H1 (cell line): ENCODE results near the gene SYDE1. TPM values are rescaled to one million over a fixed set of nuclear protein-coding genes. Genes with fewer than 3 reads are reported as not detected.

Experiments
- CTCF ChIA-PET: fragments of 300-600 bp; sonication (Branson Sonifier 250); formaldehyde crosslinking; loops from one replicate; lab custom pipeline; 2021; ENCODE audit not compliant: partially characterized antibody; lab: Charles Lee
- POLR2A ChIA-PET: fragments of 300-600 bp; sonication (Branson Sonifier 250); formaldehyde crosslinking; loops from one replicate; lab custom pipeline; 2021; ENCODE audit warnings: inconsistent platforms; ENCODE audit not compliant: partially characterized antibody; lab: Charles Lee
- DNase-seq, 2 experiments: peaks; one replicate each; pipeline versions ENCODE4 v3.0.0 to v3.0.0-alpha.2; 2010 to 2022; ENCODE audit warnings: low spot score in 2 of 2, low read depth in 1 of 2, mixed read lengths in 1 of 2
- FAIRE-seq: peaks from 2 replicates; lab custom pipeline; 2011; peaks lifted over from hg19 to GRCh38; lab: Jason Lieb, UNC
- H2AFZ ChIP-seq: 2 replicates; pipeline ENCODE4 v1.8.1; 2012; ENCODE audit warnings: low read length, inconsistent platforms
- H2AK5ac ChIP-seq: 2 replicates; pipeline ENCODE4 v1.6.1; 2013; ENCODE audit warnings: low read depth, low read length
- H2BK120ac ChIP-seq: replicated peaks from 2 replicates; pipeline ENCODE3; 2013; ENCODE audit warnings: low read depth, low read length, inconsistent platforms
- H2BK12ac ChIP-seq: 2 replicates; pipeline ENCODE4 v1.6.1; 2013; ENCODE audit warnings: low read depth, low read length
- H2BK15ac ChIP-seq: 2 replicates; pipeline ENCODE4 v1.6.1; 2013; ENCODE audit warnings: low read length
- H2BK20ac ChIP-seq: 2 replicates; pipeline ENCODE4 v1.6.1; 2013; ENCODE audit warnings: low read length
- H2BK5ac ChIP-seq: 2 replicates; pipeline ENCODE4 v1.6.1; 2013; ENCODE audit warnings: low read depth, low read length
- H3K14ac ChIP-seq: 2 replicates; pipeline ENCODE4 v1.6.1; 2013; ENCODE audit warnings: inconsistent platforms; ENCODE audit not compliant: insufficient read length
- H3K18ac ChIP-seq: 2 replicates; pipeline ENCODE4 v1.6.1; 2013; ENCODE audit warnings: low read length; ENCODE audit errors: extremely low read depth
- H3K23ac ChIP-seq: 2 replicates; pipeline ENCODE4 v1.6.1; 2013; ENCODE audit warnings: inconsistent platforms; ENCODE audit not compliant: insufficient read length
- H3K23me2 ChIP-seq: 2 replicates; pipeline ENCODE4 v1.6.1; 2013; ENCODE audit warnings: low read depth, low read length
- H3K27ac ChIP-seq: 2 replicates; pipeline ENCODE4 v1.6.1; 2011; ENCODE audit warnings: low read depth, low read length, inconsistent platforms
- H3K27me3 ChIP-seq, 4 experiments: replicated peaks in 1 of 4; 1 replicate in 1 of 4; 2 replicates in 3 of 4; pipeline versions ENCODE4 v1.6.1 to v1.8.1; 2011 to 2013; ENCODE audit warnings: low read length in 3 of 4, mild to moderate bottlenecking in 3 of 4, inconsistent platforms in 2 of 4, mixed read lengths in 2 of 4, moderate library complexity in 1 of 4; ENCODE audit not compliant: control insufficient read depth in 3 of 4, insufficient read depth in 3 of 4; ENCODE audit errors: extremely low read depth in 1 of 4
- H3K36me3 ChIP-seq, 4 experiments: 2 replicates each; pipeline versions ENCODE4 v1.6.1 to v1.8.1; 2011 to 2013; ENCODE audit warnings: mild to moderate bottlenecking in 4 of 4, low read length in 3 of 4, moderate library complexity in 2 of 4, control low read depth in 1 of 4, inconsistent platforms in 1 of 4; ENCODE audit not compliant: insufficient read depth in 4 of 4, control insufficient read depth in 2 of 4
- H3K4ac ChIP-seq: replicated peaks from 2 replicates; pipeline ENCODE3; 2013; ENCODE audit warnings: low read length, low read depth, mixed read lengths, inconsistent platforms; ENCODE audit not compliant: insufficient read length
- H3K4me1 ChIP-seq, 4 experiments: replicated peaks in 1 of 4; 1 replicate in 1 of 4; 2 replicates in 3 of 4; pipeline versions ENCODE4 v1.6.1 to v1.8.1; 2011 to 2013; ENCODE audit warnings: low read length in 3 of 4, inconsistent platforms in 2 of 4, mixed read lengths in 1 of 4; ENCODE audit not compliant: insufficient read depth in 4 of 4, control insufficient read depth in 3 of 4
- H3K4me2 ChIP-seq, 2 experiments: 2 replicates each; pipeline versions ENCODE4 v1.6.1 to v1.8.1; 2011 to 2013; ENCODE audit warnings: low read depth in 2 of 2, low read length in 2 of 2, control low read depth in 1 of 2, inconsistent platforms in 1 of 2, mild to moderate bottlenecking in 1 of 2; ENCODE audit not compliant: insufficient read depth in 1 of 2
- H3K4me3 ChIP-seq, 4 experiments: fragments of 200-600, 300-600 bp in 1 of 4; sonication (generic), shearing (Covaris generic), sonication (Bioruptor Twin) in 1 of 4; 2 replicates each; pipeline versions ENCODE4 v1.5.1 to v1.8.1; 2011 to 2016; ENCODE audit warnings: low read length in 4 of 4, low read depth in 3 of 4, control low read depth in 2 of 4, inconsistent platforms in 2 of 4, mild to moderate bottlenecking in 2 of 4, mixed read lengths in 1 of 4, moderate library complexity in 1 of 4; ENCODE audit not compliant: insufficient read depth in 2 of 4; ENCODE audit errors: extremely low read depth in 1 of 4
- H3K56ac ChIP-seq: replicated peaks from 2 replicates; pipeline ENCODE3; 2013; ENCODE audit warnings: low read depth, mild to moderate bottlenecking, mixed read lengths, low read length, inconsistent platforms; ENCODE audit not compliant: insufficient read length
- H3K79me1 ChIP-seq: 2 replicates; pipeline ENCODE4 v1.6.1; 2013; ENCODE audit warnings: low read depth, low read length, control low read depth
- H3K79me2 ChIP-seq, 2 experiments: 2 replicates each; pipeline versions ENCODE4 v1.6.1 to v1.8.1; 2012 to 2013; ENCODE audit warnings: low read length in 2 of 2, mild to moderate bottlenecking in 2 of 2, inconsistent platforms in 1 of 2; ENCODE audit not compliant: insufficient read depth in 2 of 2, control insufficient read depth in 1 of 2
- H3K9ac ChIP-seq, 4 experiments: replicated peaks in 1 of 4; 1 replicate in 1 of 4; 2 replicates in 3 of 4; pipeline versions ENCODE4 v1.6.1 to v1.8.1; 2011 to 2013; ENCODE audit warnings: low read depth in 3 of 4, low read length in 3 of 4, control low read depth in 2 of 4, mild to moderate bottlenecking in 2 of 4, moderate library complexity in 2 of 4, inconsistent platforms in 1 of 4; ENCODE audit errors: extremely low read depth in 1 of 4
- H3K9me3 ChIP-seq, 2 experiments: 2 replicates each; pipeline versions ENCODE4 v1.6.1 to v1.8.1; 2012 to 2013; ENCODE audit warnings: mild to moderate bottlenecking in 2 of 2, moderate library complexity in 2 of 2, control low read depth in 1 of 2, inconsistent platforms in 1 of 2, low read depth in 1 of 2, low read length in 1 of 2, mixed read lengths in 1 of 2; ENCODE audit not compliant: insufficient read depth in 2 of 2
- H4K20me1 ChIP-seq, 2 experiments: replicated peaks in 1 of 2; 2 replicates each; pipeline versions ENCODE3 to v1.8.1; 2011 to 2013; ENCODE audit warnings: inconsistent platforms in 2 of 2, low read length in 2 of 2, mild to moderate bottlenecking in 1 of 2; ENCODE audit not compliant: insufficient read depth in 2 of 2, control insufficient read depth in 1 of 2
- H4K5ac ChIP-seq: 2 replicates; pipeline ENCODE4 v1.6.1; 2013; ENCODE audit warnings: low read length, low read depth, mixed read lengths, inconsistent platforms; ENCODE audit not compliant: insufficient read length
- H4K8ac ChIP-seq: 2 replicates; pipeline ENCODE4 v1.8.0; 2013; ENCODE audit warnings: mild to moderate bottlenecking, moderate library complexity, low read length, inconsistent platforms; ENCODE audit not compliant: insufficient read depth; ENCODE audit errors: extremely low read depth
- H4K91ac ChIP-seq: replicated peaks from 2 replicates; pipeline ENCODE3; 2013; ENCODE audit warnings: low read length, mixed read lengths, inconsistent platforms; ENCODE audit not compliant: insufficient read length
- CBX8 ChIP-seq: fragments of 300-800, 300-1000 bp; sonication (generic); IDR thresholded peaks from 2 replicates; pipeline ENCODE4 v1.7.1; 2016; ENCODE audit warnings: low read depth, low read length, borderline replicate concordance
- CHD1 ChIP-seq: IDR thresholded peaks from 2 replicates; pipeline ENCODE4 v1.6.1; 2012; ENCODE audit warnings: low read depth, low read length, improper control_type of control experiment
- KDM5A ChIP-seq: fragments of 200-600 bp; IDR thresholded peaks from 2 replicates; pipeline ENCODE4 v1.7.1; 2012; ENCODE audit warnings: mild to moderate bottlenecking, low read length, inconsistent platforms, mixed read lengths
- NRF1 ChIP-seq: IDR thresholded peaks from 2 replicates; pipeline ENCODE4 v1.6.1; 2011; ENCODE audit warnings: mild to moderate bottlenecking, low read depth, low read length, improper control_type of control experiment
- PHF8 ChIP-seq: fragments of 200-600 bp; sonication (generic); conservative IDR thresholded peaks from 2 replicates; pipeline ENCODE4 v1.7.1; 2012; ENCODE audit warnings: low read depth, mild to moderate bottlenecking, inconsistent platforms, low read length, moderate library complexity
- POU5F1 ChIP-seq: IDR thresholded peaks from 2 replicates; pipeline ENCODE4 v1.6.1; 2011; ENCODE audit warnings: low read depth, mild to moderate bottlenecking, low read length, moderate library complexity
- RFX5 ChIP-seq: IDR thresholded peaks from 2 replicates; pipeline ENCODE4 v1.6.1; 2011; ENCODE audit warnings: low read depth, low read length, improper control_type of control experiment, borderline replicate concordance
- SIN3A ChIP-seq, 2 experiments: IDR thresholded peaks in 1 of 2; conservative IDR thresholded peaks in 1 of 2; 2 replicates each; pipeline ENCODE4 v1.6.1; 2011 to 2012; ENCODE audit warnings: low read length in 2 of 2, improper control_type of control experiment in 1 of 2, low read depth in 1 of 2, mild to moderate bottlenecking in 1 of 2
- TAF1 ChIP-seq: IDR thresholded peaks from 2 replicates; pipeline ENCODE4 v1.6.1; 2011; ENCODE audit warnings: mild to moderate bottlenecking, low read depth, low read length
- WGBS, 2 experiments: shearing (Covaris generic) in 1 of 2; methylation state at CpG; one replicate each; pipeline versions ENCODE4 v1.1.6 to v1.1.7; 2013 to 2015; ENCODE audit warnings: low lambda C conversion rate in 2 of 2, mixed read lengths in 2 of 2, inconsistent platforms in 1 of 2, low coverage in 1 of 2, missing lambda C conversion rate in 1 of 2; ENCODE audit not compliant: insufficient replicate concordance in 2 of 2, insufficient coverage in 1 of 2, insufficient read length in 1 of 2; ENCODE audit errors: extremely low coverage in 1 of 2, missing lambda C conversion rate in 1 of 2; 5-methylcytosine and 5-hydroxymethylcytosine counted together
- polyA plus RNA-seq, 7 experiments: library from polyadenylated mRNA; depleted of rRNA in 3 of 7; stranded (reverse) in 5 of 7; unstranded in 2 of 7; fragments of >200 nt in 5 of 7; fragments of 200-250 nt in 2 of 7; gene quantifications; 1 replicate in 5 of 7; 2 replicates in 1 of 7; 4 replicates in 1 of 7; pipeline versions ENCODE4 v1.2.1 to v1.2.3, GENCODE V29; 2011 to 2013; ENCODE audit warnings: missing spikeins in 2 of 7, mixed read lengths in 2 of 7
- total RNA-seq: library from RNA; stranded (reverse); fragmentation: NEBNext Ultra II Directional; extraction: Animal tissue kit (Norgen Biotek cat#: 25700); gene quantifications from 2 replicates; pipeline ENCODE4 v1.2.1, GENCODE V29; 2021
- TF ChIP-seq, protein P1 (sequence below), 3 experiments: IDR thresholded peaks; 1 replicate in 2 of 3; 2 replicates in 1 of 3; pipeline versions ENCODE4 v1.5.1 to v1.6.1; 2011; ENCODE audit warnings: low read length in 3 of 3, mild to moderate bottlenecking in 3 of 3, inconsistent platforms in 2 of 3, low read depth in 1 of 3, moderate library complexity in 1 of 3; ENCODE audit not compliant: insufficient read depth in 1 of 3; ENCODE audit errors: control extremely low read depth in 1 of 3

Gene SYDE1
- total and polyA plus RNA-seq, 2 of the 8 experiments (the other 6 are each of a cell fraction or from before 2014, with no cell fraction given) = 12.0 to 16.8 TPM

GRCh38 chr19:15101479-15102082 is 5.6 kb upstream of the SYDE1 start:
- FAIRE-seq = peak; percentile 92
- DNase-seq = peak in 1 of 2 experiments; percentile 87
- no peak overlapping the region for H2AK5ac ChIP-seq
- peak overlapping the region; percentile 40; the same call in 1 of the 2 replicates for H2BK15ac ChIP-seq
- H3K14ac ChIP-seq = no peak overlapping the region
- H4K91ac ChIP-seq = no peak overlapping the region
- no peaks in the 10 kb centered on the region for H3K4me1 ChIP-seq
- no peaks in the 10 kb centered on the region for H3K36me3 ChIP-seq
- no peak overlapping the region for H4K5ac ChIP-seq
- no peak overlapping the region for H2BK12ac ChIP-seq
- H3K27ac ChIP-seq = no peak overlapping the region
- no peak overlapping the region for H2AFZ ChIP-seq
- H3K4me3 ChIP-seq = no peak overlapping the region
- no peaks in the 10 kb centered on the region for H3K79me1 ChIP-seq
- H2BK20ac ChIP-seq = no peak overlapping the region
- H3K23ac ChIP-seq = no peak overlapping the region
- ChIA-PET CTCF (interaction anchor here (0.5 to 8.0 kb wide), 39 partner anchors 10 to 1322 kb away, joined by 3 to 120 read pairs (median 4); partner anchors contain the start of gene OR1I1), POLR2A (interaction anchor here (0.8 to 2.0 kb wide), 2 partner anchors 9 to 132 kb away, joined by 3 to 4 read pairs; no protein-coding TSS in a partner anchor)
- no peaks in the 10 kb centered on the region for H3K27me3 ChIP-seq
- no peak overlapping the region for H3K4me2 ChIP-seq
- WGBS, 2 experiments = 49% methylated on average over 3 of the region's 3 CpGs; no CpG with 5 or more reads in 1 of the 2 experiments
- no peak overlapping the region for H3K18ac ChIP-seq
- H3K9me3 ChIP-seq = peaks cover 4 to 15% of the 10 kb centered on the region in 2 experiments; a peak in 3 of 4 replicates
- no peaks in the 10 kb centered on the region for H4K20me1 ChIP-seq
- no peak overlapping the region for H2BK5ac ChIP-seq
- no peak overlapping the region for H4K8ac ChIP-seq
- peaks cover under 1% of the 10 kb centered on the region; the same call in 1 of the 2 replicates for H3K23me2 ChIP-seq
- no peak overlapping the region for H2BK120ac ChIP-seq
- H3K4ac ChIP-seq = no peak overlapping the region
- no peaks in the 10 kb centered on the region for H3K79me2 ChIP-seq
- H3K56ac ChIP-seq = no peak overlapping the region
- H3K9ac ChIP-seq = no peak overlapping the region
- TF ChIP-seq PHF8 (no peak), TAF1 (no peak), KDM5A (no peak), CHD1 (no peak), RFX5 (peak; percentile 61; the same call in 1 of the 2 replicates), SIN3A (conservative IDR thresholded peaks at IDR 0.05 in 1 of 2, IDR thresholded peaks at IDR 0.05 in 1 of 2; ENCODE audit: low read depth in 1 of 2, low read length in 2 of 2) (no peak), NRF1 (no peak), CBX8 (no peak), POU5F1 (no peak)
- TF ChIP-seq, protein P1, sequence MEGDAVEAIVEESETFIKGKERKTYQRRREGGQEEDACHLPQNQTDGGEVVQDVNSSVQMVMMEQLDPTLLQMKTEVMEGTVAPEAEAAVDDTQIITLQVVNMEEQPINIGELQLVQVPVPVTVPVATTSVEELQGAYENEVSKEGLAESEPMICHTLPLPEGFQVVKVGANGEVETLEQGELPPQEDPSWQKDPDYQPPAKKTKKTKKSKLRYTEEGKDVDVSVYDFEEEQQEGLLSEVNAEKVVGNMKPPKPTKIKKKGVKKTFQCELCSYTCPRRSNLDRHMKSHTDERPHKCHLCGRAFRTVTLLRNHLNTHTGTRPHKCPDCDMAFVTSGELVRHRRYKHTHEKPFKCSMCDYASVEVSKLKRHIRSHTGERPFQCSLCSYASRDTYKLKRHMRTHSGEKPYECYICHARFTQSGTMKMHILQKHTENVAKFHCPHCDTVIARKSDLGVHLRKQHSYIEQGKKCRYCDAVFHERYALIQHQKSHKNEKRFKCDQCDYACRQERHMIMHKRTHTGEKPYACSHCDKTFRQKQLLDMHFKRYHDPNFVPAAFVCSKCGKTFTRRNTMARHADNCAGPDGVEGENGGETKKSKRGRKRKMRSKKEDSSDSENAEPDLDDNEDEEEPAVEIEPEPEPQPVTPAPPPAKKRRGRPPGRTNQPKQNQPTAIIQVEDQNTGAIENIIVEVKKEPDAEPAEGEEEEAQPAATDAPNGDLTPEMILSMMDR (IDR thresholded peaks at IDR 0.05; ENCODE audit: control extremely low read depth in 1 of 3, insufficient read depth in 1 of 3, low read depth in 1 of 3, low read length in 3 of 3) = peak; percentile 56 to 87 (median 74)
